Fibroblast of peridontal ligament (primary cell): ENCODE measurements around the gene KCNJ10.

Experiments
- DNase-seq: peaks from one replicate; pipeline ENCODE4 v3.0.0-alpha.2; 2010; ENCODE audit errors: extremely low read depth

Gene KCNJ10

GRCh38 chr1:159964144-159964543, 105.8 kb downstream of the KCNJ10 start:
- no peak for DNase-seq

DNA sequence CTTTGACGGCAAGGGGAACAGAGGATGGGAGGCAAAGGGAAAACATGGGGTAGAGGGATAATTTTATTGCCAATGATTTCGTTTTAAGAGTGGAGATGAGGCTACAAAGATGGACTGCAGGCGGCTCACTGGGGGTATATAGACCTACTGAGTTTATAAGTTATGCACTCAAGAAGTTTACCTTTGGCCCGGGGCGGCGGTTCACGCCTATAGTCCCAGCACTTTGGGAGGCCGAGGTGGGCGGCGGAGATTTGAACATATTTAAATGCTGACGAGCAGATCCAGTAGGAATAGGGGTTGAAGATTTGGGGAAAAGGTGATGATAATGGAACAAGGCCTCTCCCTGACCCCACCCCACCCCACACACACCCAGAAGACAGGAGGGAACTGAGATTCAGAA, 107.8 kb downstream of the KCNJ10 start:
- no peak for DNase-seq

DNA sequence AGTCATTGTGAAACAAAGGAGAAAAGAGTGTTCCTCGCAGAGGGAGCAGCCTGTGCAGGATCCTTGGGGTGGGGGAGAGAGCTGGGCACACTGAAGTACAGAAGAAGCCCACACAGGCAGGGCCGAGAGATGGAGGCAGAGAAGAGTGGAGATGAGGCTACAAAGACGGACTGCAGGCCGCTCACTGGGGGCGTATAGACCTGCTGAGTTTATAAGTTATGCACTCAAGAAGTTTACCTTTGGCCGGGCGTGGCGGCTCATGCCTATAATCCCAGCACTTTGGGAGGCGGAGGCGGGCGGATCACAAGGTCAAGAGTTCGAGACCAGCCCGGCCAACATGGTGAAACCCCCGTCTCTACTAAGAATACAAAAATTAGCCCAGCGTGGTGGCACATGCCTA, 108.3 kb downstream of the KCNJ10 start:
- DNase-seq, result no peak

DNA sequence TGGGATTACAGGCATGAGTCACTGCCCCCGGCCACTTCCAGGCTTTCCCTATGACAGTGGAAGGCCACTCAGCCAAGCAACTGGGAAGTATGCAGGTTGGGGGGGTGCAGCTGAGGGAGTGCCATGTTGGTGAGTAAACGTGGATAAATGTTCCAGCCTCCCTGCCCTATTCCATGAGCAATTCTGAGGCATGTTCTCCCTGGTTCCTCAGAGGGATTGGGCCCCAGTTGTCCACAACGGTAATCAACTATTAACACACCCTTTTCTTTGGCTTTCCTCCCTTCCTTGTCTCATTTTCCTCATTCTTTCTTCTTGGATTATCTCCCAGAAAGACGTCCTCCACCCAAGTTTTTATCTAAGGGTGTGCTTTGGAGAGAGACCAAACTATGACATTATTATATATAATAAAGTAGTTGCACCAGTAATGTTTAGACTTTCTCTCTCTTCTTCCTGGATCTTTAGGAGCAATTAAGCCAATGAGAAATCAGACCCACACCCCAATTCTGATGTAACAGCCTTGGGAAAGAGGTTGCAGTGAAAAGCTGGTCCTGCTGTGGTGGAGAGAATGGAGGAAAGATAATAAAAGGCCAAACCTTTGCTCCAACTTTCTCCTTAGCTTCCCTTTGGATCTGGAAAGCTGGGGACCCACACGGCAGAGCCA, 109.1 kb downstream of the KCNJ10 start:
- peak; percentile 94 for DNase-seq

DNA sequence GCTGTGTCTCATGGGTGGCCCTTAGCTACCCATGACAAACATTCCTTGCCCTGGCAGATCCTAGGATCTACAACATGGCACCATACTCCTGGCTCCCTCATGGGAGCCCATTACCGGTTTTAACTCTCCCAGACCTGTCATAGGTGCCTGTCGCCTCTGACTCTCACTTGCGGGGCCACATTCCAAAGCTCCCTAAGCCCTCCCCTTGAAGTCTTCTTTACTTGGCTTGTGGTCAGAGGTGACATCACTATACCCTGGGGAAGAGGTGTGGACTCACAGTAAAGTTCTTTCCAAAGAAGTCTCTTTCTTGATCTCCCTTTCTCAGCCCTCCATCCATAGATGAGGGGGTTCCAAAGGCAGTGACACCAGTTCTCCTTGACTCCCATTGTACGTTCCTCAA, 110.5 kb downstream of the KCNJ10 start:
- DNase-seq, result no peak

DNA sequence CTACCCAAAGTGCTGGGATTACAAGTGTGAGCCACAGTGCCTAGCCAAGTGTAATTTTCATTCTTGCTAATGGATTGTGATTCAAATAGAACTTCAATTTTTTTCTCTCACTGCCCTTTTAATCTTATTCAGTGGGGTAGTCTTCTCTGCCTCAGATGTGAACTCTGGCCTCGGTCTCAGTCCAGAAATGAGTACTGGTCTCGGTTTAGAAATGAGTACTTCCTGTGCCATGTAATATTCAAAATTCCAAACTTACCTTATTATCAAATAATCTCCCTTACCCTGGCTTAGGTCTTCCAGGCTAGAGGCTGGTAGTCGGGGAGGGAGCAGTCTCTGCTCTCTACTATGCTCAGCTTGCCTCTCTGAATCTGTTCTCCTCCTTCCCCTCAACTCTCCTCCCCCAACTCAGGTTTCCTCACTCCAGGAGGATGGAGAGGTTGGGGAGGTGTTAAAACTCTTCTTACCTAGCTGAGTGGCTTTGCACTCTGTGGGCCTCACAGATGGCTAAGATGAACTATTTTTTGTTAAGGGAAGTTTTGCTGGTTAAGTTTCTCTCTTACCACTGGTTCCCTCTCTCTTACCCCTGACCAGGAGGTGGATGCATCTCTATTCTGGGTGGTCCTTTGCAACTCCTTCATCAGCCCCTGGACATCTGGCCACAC, 111.1 kb downstream of the KCNJ10 start:
- no peak for DNase-seq

DNA sequence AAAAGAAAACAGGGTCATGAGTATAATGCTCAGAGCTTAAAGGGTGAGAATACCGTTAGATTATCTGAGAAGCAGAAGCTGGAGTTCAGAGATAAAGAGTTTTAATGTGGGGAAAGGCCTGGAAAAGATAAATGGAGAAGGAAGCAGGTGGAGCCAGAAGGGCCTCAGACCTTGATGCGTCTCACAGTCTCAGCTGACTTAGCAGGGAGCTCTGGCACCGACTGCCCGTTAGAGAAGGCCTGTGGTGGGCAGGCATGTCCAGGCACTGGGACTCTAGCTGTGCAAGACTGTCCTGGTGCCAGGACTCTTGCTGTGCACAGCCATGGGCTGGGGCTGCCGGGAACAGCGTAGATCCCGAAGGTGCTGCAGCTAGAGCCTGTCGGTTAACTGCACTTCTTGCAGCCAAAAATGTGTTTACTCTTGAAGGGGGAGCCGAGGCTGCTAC, 112.1 kb downstream of the KCNJ10 start:
- DNase-seq, result no peak

DNA sequence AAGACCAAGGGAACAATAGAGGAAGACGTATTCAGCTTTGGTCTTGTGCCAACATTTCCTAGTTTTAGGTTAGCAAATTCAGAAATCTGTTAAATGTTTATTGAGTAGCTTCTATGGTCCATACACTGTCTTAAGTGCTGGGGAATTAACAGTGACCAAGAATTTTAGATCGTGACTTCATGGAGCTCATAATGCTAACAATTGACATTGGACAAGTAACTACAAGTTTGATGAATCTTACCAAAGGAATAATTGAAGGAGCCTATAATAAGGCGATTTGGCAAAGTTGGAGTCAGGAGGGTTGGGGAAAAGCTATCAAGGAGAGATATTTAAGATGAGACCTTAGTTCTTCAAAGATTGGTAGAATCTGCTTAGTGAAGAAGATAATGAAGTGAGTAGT, 114.5 kb downstream of the KCNJ10 start:
- DNase-seq, result no peak

DNA sequence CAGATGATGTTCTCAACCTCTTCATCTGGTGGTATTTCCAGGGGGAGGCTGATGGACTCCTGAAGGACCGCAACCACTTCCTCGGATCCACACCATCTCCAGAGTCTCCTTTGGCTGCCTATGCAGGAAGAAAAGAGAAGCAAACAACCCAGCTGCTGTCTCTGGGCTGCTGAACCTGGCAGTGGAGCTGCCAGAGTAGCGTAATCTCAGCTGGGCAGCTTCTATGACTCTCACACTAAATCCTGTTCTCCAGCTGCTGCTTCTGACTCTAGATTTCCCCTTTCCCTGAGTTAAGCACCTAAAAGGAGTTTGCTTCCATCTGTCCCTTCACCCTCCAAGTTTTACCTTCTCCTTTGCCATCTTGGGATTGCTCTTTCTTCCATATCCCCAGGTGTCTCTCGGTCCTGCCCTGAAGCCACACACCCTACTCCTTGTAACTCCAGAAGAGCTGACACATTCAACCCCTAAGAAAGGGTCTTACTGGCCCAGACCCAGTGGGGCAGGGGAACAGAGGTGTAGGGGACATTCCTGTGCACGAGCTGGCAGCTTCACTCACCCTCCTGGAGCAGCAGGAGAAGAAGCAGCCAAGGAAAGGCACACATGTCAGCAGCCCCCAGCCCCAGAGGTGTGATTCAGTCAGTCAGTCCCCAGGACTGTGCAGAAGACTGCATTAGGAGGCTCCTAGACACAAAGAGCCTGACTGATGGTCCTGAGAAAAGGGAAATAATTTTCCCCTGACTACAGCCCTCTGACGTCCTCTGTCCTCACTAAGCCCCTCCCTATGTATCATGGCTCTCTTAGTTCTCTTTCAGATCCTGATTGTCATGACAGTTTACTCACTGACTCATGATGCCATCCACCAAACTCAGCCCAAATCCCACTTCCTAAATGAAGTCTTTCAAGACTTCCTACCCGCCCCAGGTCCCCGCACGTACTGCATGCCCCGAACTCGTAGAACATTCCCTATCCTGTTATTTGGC, 116.1 kb downstream of the KCNJ10 start, which contains the start of gene SLAMF9:
Gene SLAMF9 (minus strand): TSS at position 702 of the 980 bp plus-strand sequence. CDS start 100 bp downstream, at position 602.
- peak; percentile 38 for DNase-seq

- DNase-seq, result no peak
Measured at GRCh38 chr1:159952932-159953331, 117.0 kb downstream of the KCNJ10 start.

GRCh38 chr1:159951551-159951950, 118.4 kb downstream of the KCNJ10 start:
- no peak for DNase-seq

- DNase-seq, result no peak
Measured at GRCh38 chr1:159951016-159951415, 118.9 kb downstream of the KCNJ10 start.

DNA sequence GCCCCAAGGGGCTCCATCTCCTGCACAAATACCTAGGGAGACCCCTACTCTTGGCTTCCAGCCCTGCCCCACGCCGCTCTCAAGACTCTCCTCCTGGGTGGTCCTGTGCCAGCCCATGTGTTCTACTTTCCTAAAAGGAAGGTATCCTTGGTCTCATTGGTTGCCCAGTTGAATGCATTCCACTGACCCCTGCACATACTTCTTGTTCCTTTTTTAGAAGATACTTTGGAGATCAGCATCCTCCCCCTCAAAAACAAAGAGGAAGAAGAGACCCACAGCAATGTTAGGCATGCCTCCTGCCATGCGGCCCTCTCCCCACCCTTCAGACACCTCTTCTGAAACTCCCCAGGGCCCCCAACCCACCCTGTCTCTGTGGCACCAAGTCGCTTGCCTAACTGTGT, 120.0 kb downstream of the KCNJ10 start:
- DNase-seq, result no peak

GRCh38 chr1:159949123-159949522, 120.8 kb downstream of the KCNJ10 start:
- no peak for DNase-seq
